ENCODE data around the gene SMIM29. TPM values are rescaled to one million over a fixed set of nuclear protein-coding genes. Genes with fewer than 3 reads are reported as not detected.
A peak's percentile ranks its signal among the peaks of the same experiment; 100 is the strongest.
"Not testable (repeated sequence)": the region's sequence is repeated elsewhere in the genome, so short reads cannot be mapped to it uniquely, and the experiment has no call there.

The SMIM29 gene
- total and polyA plus RNA-seq, 12 donors, result 16.0 to 78.2 (median 25.4) TPM

GRCh38 chr6:34260576-34261267 is 11.9 kb upstream of the SMIM29 start:
- no peak for TF ChIP-seq CTCF (IDR thresholded peaks at IDR 0.05)
- no peaks in the 10 kb centered on the region for H3K4me1 ChIP-seq
- no peaks in the 10 kb centered on the region for H3K27me3 ChIP-seq
- DNase-seq, result no peak
- no peak overlapping the region for H3K4me3 ChIP-seq
- no peak overlapping the region for H3K27ac ChIP-seq
- intact Hi-C loops (cut with DNase I), result no loop called here
- peaks cover 0 to 3% (median 0%) of the 10 kb centered on the region in 9 donors for H3K36me3 ChIP-seq
- no peak for ATAC-seq
- peaks cover 0 to 29% (median 0%) of the 10 kb centered on the region in 11 donors for H3K9me3 ChIP-seq
- WGBS, 2 donors, result 78 to 82% methylated on average over 17 of the region's 17 CpGs

- H3K9me3 ChIP-seq, result peaks cover 0 to 29% (median 0%) of the 10 kb centered on the region in 11 donors
- TF ChIP-seq CTCF (IDR thresholded peaks at IDR 0.05), result no peak
- H3K4me1 ChIP-seq, result no peaks in the 10 kb centered on the region
- H3K27me3 ChIP-seq, result no peaks in the 10 kb centered on the region
- ATAC-seq (no peak), DNase-seq (no peak)
- no peak overlapping the region for H3K27ac ChIP-seq
- H3K4me3 ChIP-seq, result no peak overlapping the region
- intact Hi-C loops (cut with DNase I), result loop anchor here in 1 of 10 donors (10.0 kb wide), 1 partner anchor 45 kb away; no protein-coding TSS in a partner anchor
- H3K36me3 ChIP-seq, result peaks cover 0 to 3% (median 0%) of the 10 kb centered on the region in 9 donors
- 89 to 90% methylated on average over 6 of the region's 6 CpGs for WGBS, 2 donors
Observed at GRCh38 chr6:34259529-34260069, 10.8 kb upstream of the SMIM29 start.

GRCh38 chr6:34252395-34252794 is 3.6 kb upstream of the SMIM29 start:
- H3K4me1 ChIP-seq, result peaks cover 0 to 25% (median 17%) of the 10 kb centered on the region in 9 donors
- not testable (repeated sequence) for H3K27me3 ChIP-seq, H3K9me3 ChIP-seq, H3K36me3 ChIP-seq, H3K4me3 ChIP-seq, DNase-seq, H3K27ac ChIP-seq, ATAC-seq
- intact Hi-C loops (cut with DNase I), result loop anchor here in 1 of 10 donors (10.0 kb wide), 1 partner anchor 52 kb away; no protein-coding TSS in a partner anchor
- WGBS, 2 donors, result 55 to 62% methylated on average over 2 of the region's 2 CpGs

GRCh38 chr6:34249469-34250261 is 859 bp upstream of the SMIM29 start:
- peaks cover 2 to 31% (median 20%) of the 10 kb centered on the region in 9 donors for H3K4me1 ChIP-seq
- no peaks in the 10 kb centered on the region for H3K9me3 ChIP-seq
- no peak for TF ChIP-seq CTCF (IDR thresholded peaks at IDR 0.05)
- ATAC-seq (peak in 7 of 8 donors; percentile 31 to 70 (median 41)), DNase-seq (no peak)
- 38 to 40% methylated on average over 17 to 18 of the region's 18 CpGs for WGBS, 2 donors
- H3K4me3 ChIP-seq, result peak overlapping the region; percentile 42 to 96 (median 86)
- peaks cover 0 to 6% (median 0%) of the 10 kb centered on the region in 9 donors for H3K36me3 ChIP-seq
- no peaks in the 10 kb centered on the region for H3K27me3 ChIP-seq
- intact Hi-C loops (cut with DNase I), result loop anchor here (1.0 to 10.0 kb wide), 15 partner anchors 25 to 358 kb away; partner anchors contain the start of gene NUDT3 (in 7 of the 10)
- peak overlapping the region; percentile 68 to 98 (median 95) for H3K27ac ChIP-seq
